ENCODE results near the gene TRMT6.

TRMT6 gene

GRCh38 chr20:5950271-5951031, at the start of gene TRMT6, which contains the start of gene MCM8:
Gene TRMT6, minus strand, starts transcription at chr20:5950533. Its CDS starts 128 bp downstream, at chr20:5950405.
Gene MCM8, plus strand, starts transcription at chr20:5950652. Its CDS starts 1,364 bp downstream, at chr20:5952016.
- DNase-seq (ENCODE audit: low read depth in 2 of 2) = peak; percentile 94

- no peak for DNase-seq (ENCODE audit: low read depth in 2 of 2)
These were observed 49.5 kb upstream of the TRMT6 start for GRCh38 chr20:5999783-6000182.

DNA sequence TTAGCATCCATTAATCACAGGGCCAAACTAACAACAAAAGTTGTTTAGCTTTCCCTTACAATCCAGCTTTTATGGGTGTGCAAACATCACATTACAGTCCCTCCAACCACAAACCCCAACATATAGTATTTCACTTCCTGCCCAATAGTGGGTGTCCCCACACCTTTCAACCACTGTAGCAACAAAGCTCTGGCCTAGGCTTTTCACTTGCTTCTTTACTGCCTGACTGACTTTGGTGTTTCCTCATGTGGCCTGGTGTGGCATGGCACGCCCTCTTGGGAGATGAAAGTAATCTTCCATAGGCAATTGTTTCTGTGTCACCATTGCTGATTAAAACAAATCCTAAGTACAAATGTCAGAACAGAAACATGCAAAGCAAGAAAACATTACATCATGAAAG, 46.4 kb upstream of the TRMT6 start:
- peak; percentile 15 to 22 for DNase-seq (ENCODE audit: low read depth in 2 of 2)

DNA sequence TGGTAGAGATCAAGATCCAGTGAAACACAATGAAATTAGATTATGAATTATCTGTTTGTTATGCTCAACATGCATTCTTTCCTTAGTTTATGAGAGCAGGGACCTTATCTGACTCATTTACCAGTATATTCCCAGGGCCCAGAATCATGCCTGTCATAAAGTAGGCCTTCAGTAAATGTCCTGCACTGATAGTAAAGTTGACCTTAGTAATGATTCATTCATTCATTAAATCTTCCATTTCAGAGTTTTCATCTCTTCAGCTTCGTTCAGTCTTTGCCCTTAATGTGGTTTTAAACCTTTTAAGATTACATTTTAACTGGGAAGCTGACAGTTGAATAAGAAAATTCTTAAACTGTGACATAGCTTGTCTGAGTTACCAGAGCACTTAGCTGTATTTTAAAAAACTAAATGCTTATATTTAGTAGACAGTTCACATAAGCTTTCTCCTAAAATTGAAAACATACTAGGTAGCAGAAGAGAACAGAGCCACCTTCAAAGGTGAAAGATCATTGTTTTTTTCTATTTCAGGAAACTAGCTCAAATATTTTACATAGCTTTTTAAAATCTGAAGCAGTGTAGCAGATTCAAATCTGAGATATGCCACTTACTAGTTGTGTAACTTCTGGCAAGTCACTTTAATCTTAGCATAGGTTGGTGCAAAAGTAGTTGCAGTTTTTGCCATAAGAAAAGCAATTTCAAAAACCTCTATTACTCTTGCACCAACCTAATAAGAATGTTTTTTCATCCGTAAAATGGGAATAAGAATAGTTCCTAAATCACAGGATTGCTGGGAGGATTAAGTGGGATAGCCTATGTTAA, 41.5 kb upstream of the TRMT6 start:
- DNase-seq (ENCODE audit: low read depth in 2 of 2) = no peak

DNA sequence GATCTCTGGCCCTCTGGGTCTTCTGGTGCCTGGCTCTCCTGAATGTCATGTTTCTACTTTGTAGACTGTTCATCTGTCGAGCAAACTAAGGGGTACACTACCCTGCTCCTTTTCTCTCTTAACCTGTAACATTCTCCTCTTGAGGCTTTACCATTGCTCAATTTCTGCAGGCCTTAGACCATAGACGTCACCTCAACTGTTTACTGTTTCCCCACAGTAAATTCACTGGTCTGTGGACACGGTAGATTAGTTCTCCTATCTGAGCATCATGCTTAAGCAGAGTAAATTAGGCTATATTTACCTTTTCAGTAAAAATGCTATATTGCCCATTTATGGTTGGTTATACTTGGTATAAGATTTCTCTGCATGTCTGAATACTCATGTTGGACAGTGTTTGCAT, 40.6 kb upstream of the TRMT6 start:
- DNase-seq (ENCODE audit: low read depth in 2 of 2) = no peak

GRCh38 chr20:5989539-5989938, 39.2 kb upstream of the TRMT6 start:
- DNase-seq (ENCODE audit: low read depth in 2 of 2) = no peak

GRCh38 chr20:5987383-5987782, 37.0 kb upstream of the TRMT6 start:
- DNase-seq (ENCODE audit: low read depth in 2 of 2) = no peak

- DNase-seq (ENCODE audit: low read depth in 2 of 2) = no peak
These were observed 30.6 kb upstream of the TRMT6 start for GRCh38 chr20:5980720-5981538.

DNA sequence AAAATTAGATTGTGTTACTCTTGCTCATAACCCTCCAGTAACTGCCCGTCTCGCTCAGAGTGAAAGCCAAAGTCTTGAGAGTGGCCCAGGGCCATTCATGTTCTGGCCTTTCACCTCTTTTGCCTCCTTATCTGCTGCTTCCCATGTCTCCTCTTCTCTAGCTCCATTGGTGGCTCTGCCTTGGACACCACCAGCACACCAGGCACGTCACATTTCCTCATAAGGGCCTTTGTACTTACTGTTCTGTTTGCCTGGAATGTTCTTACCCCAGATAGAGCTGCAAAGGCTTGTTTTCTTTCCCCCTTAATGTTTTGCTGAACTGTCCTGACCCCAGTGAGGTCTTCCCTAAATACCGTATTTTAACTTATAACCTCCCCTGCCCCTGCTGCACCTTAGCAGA, 29.5 kb upstream of the TRMT6 start:
- no peak for DNase-seq (ENCODE audit: low read depth in 2 of 2)

GRCh38 chr20:5977975-5978374, 27.6 kb upstream of the TRMT6 start:
- no peak for DNase-seq (ENCODE audit: low read depth in 2 of 2)

DNA sequence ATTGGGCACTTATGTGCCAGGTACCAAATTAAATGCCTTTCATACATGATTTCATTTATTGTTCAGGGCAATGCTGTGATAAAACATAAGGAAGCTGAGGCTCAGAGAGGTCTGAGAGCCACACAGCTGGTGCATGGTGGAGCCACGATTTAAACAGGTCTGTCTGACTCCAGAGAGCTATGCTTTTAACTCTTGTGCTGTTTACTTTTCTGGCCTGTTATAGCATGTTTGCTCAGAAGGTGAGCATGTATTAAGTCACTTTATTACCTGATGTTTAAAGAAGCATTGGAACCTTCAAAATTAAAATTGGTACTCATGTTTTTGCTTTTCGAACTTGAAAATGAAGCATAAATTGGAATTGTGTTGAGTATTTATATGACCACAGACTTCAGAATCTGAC, 26.9 kb upstream of the TRMT6 start:
- DNase-seq (ENCODE audit: low read depth in 2 of 2) = no peak

- no peak for DNase-seq (ENCODE audit: low read depth in 2 of 2)
These were observed 25.4 kb upstream of the TRMT6 start for GRCh38 chr20:5975778-5976177.

DNA sequence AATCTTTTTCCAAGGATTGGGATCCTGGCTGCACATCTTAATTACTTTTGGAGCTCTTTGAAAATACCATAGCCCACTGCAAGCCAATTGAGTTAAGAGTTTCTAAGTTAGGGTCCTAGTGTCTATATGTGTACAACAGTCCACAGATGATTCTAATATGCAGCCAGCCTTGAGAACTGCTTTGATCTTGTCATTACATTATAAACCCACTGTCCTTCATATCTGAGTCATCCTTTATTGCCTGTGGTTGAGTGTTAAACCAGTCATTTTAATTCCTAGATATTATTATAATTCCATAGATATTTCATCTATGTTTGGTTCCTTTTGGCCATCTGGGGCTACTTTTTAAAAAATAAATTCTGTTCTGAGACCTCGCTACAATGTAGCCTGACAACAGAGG, 24.2 kb upstream of the TRMT6 start:
- DNase-seq (ENCODE audit: low read depth in 2 of 2) = no peak

DNA sequence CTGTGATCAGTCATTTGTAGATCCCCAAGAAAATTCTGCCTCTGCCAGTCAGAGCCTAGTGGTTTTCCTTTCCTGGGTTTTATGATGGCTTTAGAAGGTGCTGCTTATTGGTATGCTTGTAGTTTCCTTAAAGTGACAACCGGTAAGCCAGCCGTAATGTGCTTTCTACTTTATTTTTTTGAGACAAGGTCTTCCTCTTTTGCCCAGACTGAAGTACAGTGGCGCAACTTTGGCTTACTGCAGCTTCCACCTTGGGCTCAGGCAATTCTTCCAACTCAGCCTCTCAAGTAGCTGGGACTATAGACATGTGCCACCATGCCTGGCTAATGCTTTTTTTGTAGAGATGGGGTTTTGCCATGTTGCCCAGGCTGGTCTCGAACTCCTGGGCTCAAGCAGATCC, 23.6 kb upstream of the TRMT6 start:
- DNase-seq (ENCODE audit: low read depth in 2 of 2) = no peak

DNA sequence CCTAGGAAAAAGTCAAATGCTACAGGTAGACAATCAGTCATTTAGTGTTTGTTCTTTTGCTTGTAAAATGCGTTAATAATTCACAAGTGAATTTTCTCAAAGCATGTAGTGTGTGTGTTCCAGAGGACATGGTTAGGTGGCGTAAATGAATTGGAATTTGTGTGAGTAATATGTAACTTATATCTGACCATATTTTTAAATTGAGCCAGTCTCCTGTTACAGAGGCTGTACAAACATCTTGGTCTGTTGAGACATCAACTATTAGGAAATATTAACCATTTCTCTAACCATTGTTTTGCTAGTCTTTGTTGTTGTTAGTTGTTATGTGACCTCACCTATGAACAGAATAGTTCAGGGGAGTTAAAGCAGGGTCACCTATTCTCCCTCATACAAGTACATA, 22.8 kb upstream of the TRMT6 start:
- no peak for DNase-seq (ENCODE audit: low read depth in 2 of 2)

DNA sequence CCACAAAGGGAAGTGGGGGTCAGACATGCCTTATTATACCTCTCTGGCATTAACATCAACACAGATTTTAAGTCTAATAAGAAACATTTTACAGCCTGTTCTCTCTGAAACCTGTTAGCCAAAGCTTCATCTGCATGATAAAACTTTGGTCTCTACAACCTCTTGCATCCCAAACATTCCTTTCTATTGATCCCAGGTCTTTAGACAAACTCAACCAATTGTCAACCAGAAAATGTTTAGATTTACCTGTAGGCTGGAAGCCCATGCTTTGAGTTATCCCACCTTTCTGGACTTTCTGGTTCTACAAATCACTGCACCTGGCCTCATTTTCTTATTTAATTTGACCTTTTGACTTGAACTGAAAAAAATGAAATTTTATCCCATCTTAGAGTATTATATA, 20.9 kb upstream of the TRMT6 start:
- no peak for DNase-seq (ENCODE audit: low read depth in 2 of 2)

- no peak for DNase-seq (ENCODE audit: low read depth in 2 of 2)
These were observed 20.0 kb upstream of the TRMT6 start for GRCh38 chr20:5970381-5970780.

- DNase-seq (ENCODE audit: low read depth in 2 of 2) = no peak
These were observed 19.6 kb upstream of the TRMT6 start for GRCh38 chr20:5969940-5970339.

DNA sequence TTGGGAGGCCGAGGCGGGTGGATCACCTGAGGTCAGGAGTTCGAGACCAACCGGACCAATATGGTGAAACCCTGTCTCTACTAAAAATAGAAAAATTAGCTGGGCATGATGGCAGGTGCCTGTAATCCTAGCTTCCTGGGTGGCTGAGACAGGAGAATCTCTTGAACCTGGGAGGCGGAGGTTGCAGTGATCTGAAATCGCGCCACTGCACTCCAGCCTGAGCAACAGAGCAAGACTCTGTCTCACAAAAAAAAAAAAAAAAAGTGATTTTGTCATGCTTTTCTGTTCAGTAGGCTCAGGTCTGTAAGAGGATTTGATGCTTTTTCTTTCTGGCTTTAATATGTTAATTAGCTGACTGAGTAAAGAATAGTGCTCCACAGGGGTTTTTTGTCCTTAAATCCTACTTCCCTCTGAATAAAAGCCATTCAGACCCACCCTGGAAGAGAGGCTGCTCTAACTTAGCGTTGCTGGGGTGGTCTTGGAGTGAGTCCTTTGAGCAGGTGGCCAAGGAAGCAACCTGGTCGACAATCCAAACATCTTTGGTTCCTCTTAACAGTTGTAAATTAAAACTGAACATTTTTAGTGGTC, 19.1 kb upstream of the TRMT6 start:
- no peak for DNase-seq (ENCODE audit: low read depth in 2 of 2)

- DNase-seq (ENCODE audit: low read depth in 2 of 2) = no peak
These were observed 18.1 kb upstream of the TRMT6 start for GRCh38 chr20:5968462-5968861.

GRCh38 chr20:5967469-5967868, 17.1 kb upstream of the TRMT6 start:
- no peak for DNase-seq (ENCODE audit: low read depth in 2 of 2)

DNA sequence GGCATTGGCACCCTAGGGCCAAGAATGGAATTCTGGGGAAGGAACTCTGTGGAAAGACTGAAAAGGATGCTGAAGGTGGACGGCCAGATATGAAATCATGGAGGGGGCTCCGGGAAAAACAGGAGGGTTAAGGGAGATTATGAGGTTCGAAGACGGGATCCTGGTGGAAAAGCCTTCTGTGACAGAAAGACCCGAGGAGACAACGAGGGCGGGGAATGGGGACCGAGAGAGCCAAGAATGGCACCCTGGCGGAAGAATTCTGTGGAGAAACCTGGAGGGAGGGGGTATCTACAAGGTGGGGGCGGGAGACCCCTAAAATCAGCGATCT, 426 bp downstream of the TRMT6 start:
- no peak for DNase-seq (ENCODE audit: low read depth in 2 of 2)

Data from activated CD8-positive, alpha-beta memory T cell treated with anti-CD3 and anti-CD28 coated beads for 4 hours (primary cell).